Subcutaneous abdominal adipose tissue (tissue), 5 donors: ENCODE measurements around the gene NOP14.
"Not testable (repeated sequence)": the region's sequence is repeated elsewhere in the genome, so short reads cannot be mapped to it uniquely, and the experiment has no call there.

ENCODE experiments used
- H3K27ac ChIP-seq: one replicate; pipeline ENCODE4 v1.7.0; 2013; ENCODE audit warnings: low read depth, mild to moderate bottlenecking, inconsistent platforms, low read length, moderate library complexity
- H3K27me3 ChIP-seq, 5 donors: one replicate each; pipeline ENCODE4 v1.7.0; 2013; ENCODE audit warnings: low read length in 5 of 5, inconsistent platforms in 1 of 5; ENCODE audit not compliant: control insufficient read depth in 5 of 5, insufficient read depth in 4 of 5
- H3K36me3 ChIP-seq, 5 donors: one replicate each; pipeline ENCODE4 v1.7.0; 2013; ENCODE audit warnings: low read length in 5 of 5; ENCODE audit not compliant: control insufficient read depth in 5 of 5, insufficient read depth in 5 of 5
- H3K4me1 ChIP-seq, 5 donors: one replicate each; pipeline ENCODE4 v1.7.0; 2013; ENCODE audit warnings: low read length in 5 of 5, mild to moderate bottlenecking in 3 of 5, moderate library complexity in 1 of 5; ENCODE audit not compliant: control insufficient read depth in 5 of 5, insufficient read depth in 5 of 5
- H3K4me3 ChIP-seq, 5 donors: one replicate each; pipeline ENCODE4 v1.7.0; 2013; ENCODE audit warnings: low read length in 5 of 5, low read depth in 1 of 5
- H3K9ac ChIP-seq, 5 donors: one replicate each; pipeline ENCODE4 v1.7.0; 2013; ENCODE audit warnings: low read length in 5 of 5, mild to moderate bottlenecking in 4 of 5, moderate library complexity in 3 of 5
- H3K9me3 ChIP-seq, 5 donors: one replicate each; pipeline ENCODE4 v1.7.0; 2013; ENCODE audit warnings: low read length in 5 of 5; ENCODE audit not compliant: control insufficient read depth in 5 of 5
- donor health status: healthy.
- donor health status: healthy.
- donor health status: healthy.
- donor health status: healthy.
- donor health status: healthy.

NOP14 gene

GRCh38 chr4:2991243-2991642, 28.0 kb upstream of the NOP14 start:
- Histone ChIP-seq H3K9ac (no peak overlapping the region), H3K9me3 (no peaks in the 10 kb centered on the region), H3K4me3 (no peak overlapping the region), H3K36me3 (no peaks in the 10 kb centered on the region), H3K27ac (no peak overlapping the region), H3K27me3 (no peaks in the 10 kb centered on the region), H3K4me1 (no peaks in the 10 kb centered on the region)

GRCh38 chr4:2983715-2984114, 20.5 kb upstream of the NOP14 start:
- H3K4me1 ChIP-seq, H3K27ac ChIP-seq, H3K27me3 ChIP-seq, H3K9ac ChIP-seq, H3K36me3 ChIP-seq, H3K4me3 ChIP-seq: not testable (repeated sequence)
- H3K9me3 ChIP-seq, result peaks cover 0 to 16% (median 5%) of the 10 kb centered on the region in 5 donors

- Histone ChIP-seq H3K4me1 (no peaks in the 10 kb centered on the region), H3K27ac (no peak overlapping the region), H3K27me3 (no peaks in the 10 kb centered on the region), H3K9me3 (peaks cover 0 to 16% (median 5%) of the 10 kb centered on the region in 5 donors), H3K4me3 (no peak overlapping the region), H3K9ac (no peak overlapping the region), H3K36me3 (no peaks in the 10 kb centered on the region)
Observed at GRCh38 chr4:2982012-2982411, 18.8 kb upstream of the NOP14 start.

GRCh38 chr4:2981256-2981819, 18.1 kb upstream of the NOP14 start:
- H3K9me3 ChIP-seq, result peaks cover 0 to 16% (median 5%) of the 10 kb centered on the region in 5 donors
- no peak overlapping the region for H3K9ac ChIP-seq
- H3K4me3 ChIP-seq, result no peak overlapping the region
- no peak overlapping the region for H3K27ac ChIP-seq
- H3K27me3 ChIP-seq, result no peaks in the 10 kb centered on the region
- H3K36me3 ChIP-seq, result no peaks in the 10 kb centered on the region
- no peaks in the 10 kb centered on the region for H3K4me1 ChIP-seq

GRCh38 chr4:2977211-2978088, 14.2 kb upstream of the NOP14 start:
- H3K27ac ChIP-seq, result no peak overlapping the region
- H3K36me3 ChIP-seq, result peaks cover 0 to 7% (median 0%) of the 10 kb centered on the region in 5 donors
- no peaks in the 10 kb centered on the region for H3K4me1 ChIP-seq
- no peak overlapping the region for H3K4me3 ChIP-seq
- H3K9ac ChIP-seq, result no peak overlapping the region
- H3K27me3 ChIP-seq, result no peaks in the 10 kb centered on the region
- peaks cover 0 to 16% (median 5%) of the 10 kb centered on the region in 5 donors for H3K9me3 ChIP-seq

- Histone ChIP-seq H3K27ac (no peak overlapping the region), H3K9me3 (no peaks in the 10 kb centered on the region), H3K9ac (no peak overlapping the region), H3K27me3 (no peaks in the 10 kb centered on the region), H3K4me3 (no peak overlapping the region), H3K4me1 (no peaks in the 10 kb centered on the region), H3K36me3 (peaks cover 0 to 7% (median 0%) of the 10 kb centered on the region in 5 donors)
Observed at GRCh38 chr4:2971275-2971674, 8.1 kb upstream of the NOP14 start.

- peaks cover 2 to 11% (median 8%) of the 10 kb centered on the region in 5 donors for H3K4me1 ChIP-seq
- H3K36me3 ChIP-seq, result peaks cover 0 to 5% (median 0%) of the 10 kb centered on the region in 5 donors
- H3K4me3 ChIP-seq, result no peak overlapping the region
- H3K9me3 ChIP-seq, result no peaks in the 10 kb centered on the region
- H3K9ac ChIP-seq, result no peak overlapping the region
- no peaks in the 10 kb centered on the region for H3K27me3 ChIP-seq
- no peak overlapping the region for H3K27ac ChIP-seq
Observed at GRCh38 chr4:2968381-2968780, 5.2 kb upstream of the NOP14 start.

GRCh38 chr4:2965262-2965661, 2.1 kb upstream of the NOP14 start:
- no peaks in the 10 kb centered on the region for H3K36me3 ChIP-seq
- H3K4me3 ChIP-seq, result no peak overlapping the region
- no peak overlapping the region for H3K9ac ChIP-seq
- no peak overlapping the region for H3K27ac ChIP-seq
- peaks cover 8 to 29% (median 27%) of the 10 kb centered on the region in 5 donors for H3K4me1 ChIP-seq
- no peaks in the 10 kb centered on the region for H3K27me3 ChIP-seq
- no peaks in the 10 kb centered on the region for H3K9me3 ChIP-seq

- H3K4me1 ChIP-seq, result peaks cover 8 to 34% (median 31%) of the 10 kb centered on the region in 5 donors
Observed at GRCh38 chr4:2964706-2965258, 1.6 kb upstream of the NOP14 start.

GRCh38 chr4:2963966-2964471, 813 bp upstream of the NOP14 start:
- Histone ChIP-seq H3K4me1 (peaks cover 8 to 39% (median 35%) of the 10 kb centered on the region in 5 donors), H3K27ac (peak overlapping the region; percentile 86), H3K27me3 (no peaks in the 10 kb centered on the region), H3K36me3 (no peaks in the 10 kb centered on the region), H3K9me3 (no peaks in the 10 kb centered on the region), H3K9ac (peak overlapping the region; percentile 73 to 92 (median 81)), H3K4me3 (peak overlapping the region; percentile 72 to 90 (median 87))

More at GRCh38 chr4:2964706-2965258, 1.6 kb upstream of the NOP14 start:
- no peaks in the 10 kb centered on the region for H3K27me3 ChIP-seq
- no peak overlapping the region for H3K27ac ChIP-seq
- H3K36me3 ChIP-seq, result no peaks in the 10 kb centered on the region
- no peaks in the 10 kb centered on the region for H3K9me3 ChIP-seq
- peak overlapping the region; percentile 73 to 92 (median 81) for H3K9ac ChIP-seq
- H3K4me3 ChIP-seq, result peak overlapping the region; percentile 72 to 90 (median 87)
